ENCODE data around the gene KDM4C.

The KDM4C gene

GRCh38 chr9:7075154-7075553 lies 317.4 kb downstream of the KDM4C start:
- TF ChIP-seq CTCF (IDR thresholded peaks at IDR 0.05; ENCODE audit: insufficient read depth, low read length, poor library complexity, severe bottlenecking), result no peak
- TF ChIP-seq EZH2phosphoT487 (conservative IDR thresholded peaks at IDR 0.05; ENCODE audit: low read length), result no peak
- H3K9ac ChIP-seq (ENCODE audit: low read length), result no peak overlapping the region
- no peak overlapping the region for H3K4me2 ChIP-seq (ENCODE audit: low read depth, low read length, poor library complexity, severe bottlenecking)
- no peaks in the 10 kb centered on the region for H3K79me2 ChIP-seq (ENCODE audit: insufficient read depth, low read length)
- H3K27ac ChIP-seq (ENCODE audit: low read depth, low read length), result no peak overlapping the region
- H3K27me3 ChIP-seq (ENCODE audit: low read length), result no peaks in the 10 kb centered on the region
- no peak overlapping the region for H3K4me3 ChIP-seq (ENCODE audit: insufficient read depth, low read length, poor library complexity, severe bottlenecking)
- H3K9me3 ChIP-seq (ENCODE audit: insufficient read depth, low read length), result no peaks in the 10 kb centered on the region
- no peak overlapping the region for H2AFZ ChIP-seq (ENCODE audit: low read depth, low read length, severe bottlenecking)
- no peaks in the 10 kb centered on the region for H4K20me1 ChIP-seq (ENCODE audit: low read depth, low read length)
- peaks cover 3% of the 10 kb centered on the region; the same call in 1 of the 2 replicates for H3K36me3 ChIP-seq (ENCODE audit: low read length)
- no peaks in the 10 kb centered on the region for H3F3A ChIP-seq (ENCODE audit: insufficient read depth)
- H3K9me2 ChIP-seq (replicated peaks; ENCODE audit: insufficient read depth, low read length), result no peaks in the 10 kb centered on the region

- Histone ChIP-seq H4K20me1 (ENCODE audit: low read depth, low read length) (no peaks in the 10 kb centered on the region), H3K36me3 (ENCODE audit: low read length) (peaks cover 3% of the 10 kb centered on the region; the same call in 1 of the 2 replicates), H3K27ac (ENCODE audit: low read depth, low read length) (no peak overlapping the region), H3F3A (ENCODE audit: insufficient read depth) (no peaks in the 10 kb centered on the region), H3K9me2 (replicated peaks; ENCODE audit: insufficient read depth, low read length) (no peaks in the 10 kb centered on the region), H3K27me3 (ENCODE audit: low read length) (no peaks in the 10 kb centered on the region), H3K4me2 (ENCODE audit: low read depth, low read length, poor library complexity, severe bottlenecking) (no peak overlapping the region), H3K79me2 (ENCODE audit: insufficient read depth, low read length) (no peaks in the 10 kb centered on the region), H3K4me3 (ENCODE audit: insufficient read depth, low read length, poor library complexity, severe bottlenecking) (no peak overlapping the region), H2AFZ (ENCODE audit: low read depth, low read length, severe bottlenecking) (no peak overlapping the region), H3K9ac (ENCODE audit: low read length) (no peak overlapping the region), H3K9me3 (ENCODE audit: insufficient read depth, low read length) (no peaks in the 10 kb centered on the region)
- TF ChIP-seq CTCF (IDR thresholded peaks at IDR 0.05; ENCODE audit: insufficient read depth, low read length, poor library complexity, severe bottlenecking) (no peak), EZH2phosphoT487 (conservative IDR thresholded peaks at IDR 0.05; ENCODE audit: low read length) (no peak)
These were observed 321.3 kb downstream of the KDM4C start for GRCh38 chr9:7079051-7079450.

GRCh38 chr9:7081065-7081600 lies 323.4 kb downstream of the KDM4C start:
- Histone ChIP-seq H2AFZ (ENCODE audit: low read depth, low read length, severe bottlenecking) (no peak overlapping the region), H3K36me3 (ENCODE audit: low read length) (peaks cover 3% of the 10 kb centered on the region; the same call in 1 of the 2 replicates), H3K79me2 (ENCODE audit: insufficient read depth, low read length) (no peaks in the 10 kb centered on the region), H3K9ac (ENCODE audit: low read length) (no peak overlapping the region), H3F3A (ENCODE audit: insufficient read depth) (no peaks in the 10 kb centered on the region), H3K9me2 (replicated peaks; ENCODE audit: insufficient read depth, low read length) (no peaks in the 10 kb centered on the region), H3K9me3 (ENCODE audit: insufficient read depth, low read length) (no peaks in the 10 kb centered on the region), H4K20me1 (ENCODE audit: low read depth, low read length) (no peaks in the 10 kb centered on the region), H3K4me3 (ENCODE audit: insufficient read depth, low read length, poor library complexity, severe bottlenecking) (no peak overlapping the region), H3K27ac (ENCODE audit: low read depth, low read length) (no peak overlapping the region), H3K4me2 (ENCODE audit: low read depth, low read length, poor library complexity, severe bottlenecking) (no peak overlapping the region), H3K27me3 (ENCODE audit: low read length) (no peaks in the 10 kb centered on the region)
- TF ChIP-seq EZH2phosphoT487 (conservative IDR thresholded peaks at IDR 0.05; ENCODE audit: low read length) (no peak), CTCF (IDR thresholded peaks at IDR 0.05; ENCODE audit: insufficient read depth, low read length, poor library complexity, severe bottlenecking) (no peak)

All from SU-DHL-6 (cell line).